HCT116 (cell line): Measurements from ENCODE around the gene MPPED1. TPM values are rescaled to one million over a fixed set of nuclear protein-coding genes. Genes with fewer than 3 reads are reported as not detected.
A peak's percentile ranks its signal among the peaks of the same experiment; 100 is the strongest.

Source experiments
- ATAC-seq: fragments of 200-7000 bp; cut with Tn5 transposase; 2 replicates; pipeline ENCODE4 v1.9.1; 2020; ENCODE audit warnings: mild to moderate bottlenecking, moderate library complexity
- BruUV-seq: library from RNA; stranded (reverse); fragments of 400-500 nt; replicated peaks from 2 replicates; lab custom pipeline; 2021; lab: Mats Ljungman, UMichigan
- CTCF ChIA-PET: fragments of 300-600 bp; sonication (Branson Sonifier 250); formaldehyde crosslinking; loops from one replicate; lab custom pipeline; 2021; ENCODE audit warnings: antibody characterized with exemption; lab: Charles Lee
- POLR2A ChIA-PET: fragments of 300-600, 350-600 bp; sonication (Branson Sonifier 250); formaldehyde crosslinking; loops from one replicate; lab custom pipeline; 2021; ENCODE audit warnings: antibody characterized with exemption; lab: Charles Lee
- RAD21 ChIA-PET, 2 experiments: fragments of 300-600 bp; sonication (Branson Sonifier 250); formaldehyde crosslinking; loops; one replicate each; lab custom pipeline; 2023; ENCODE audit warnings: low total read pairs in 2 of 2; ENCODE audit not compliant: uncharacterized antibody in 2 of 2, unreplicated experiment in 2 of 2, low non-redundant PET in 1 of 2; lab: Charles Lee
- DNase-seq: peaks from one replicate; pipeline ENCODE4 v3.0.0-alpha.2; 2010; ENCODE audit warnings: low read depth, low spot score
- H2AFZ ChIP-seq: fragments of 200-600 bp; shearing (Covaris generic), sonication (generic); 2 replicates; pipeline ENCODE4 v1.6.1; 2017; ENCODE audit warnings: low read depth, mixed run types, mixed read lengths, antibody characterized with exemption, low read length; ENCODE audit not compliant: poor library complexity, severe bottlenecking
- H3K27ac ChIP-seq: 2 replicates; pipeline ENCODE4 v1.5.1; 2012; ENCODE audit warnings: low read depth, low read length
- H3K27me3 ChIP-seq: fragments of 200-600 bp; sonication (generic); 2 replicates; pipeline ENCODE4 v1.6.1; 2016; ENCODE audit warnings: mixed run types, low read length, mixed read lengths; ENCODE audit not compliant: insufficient read depth
- H3K36me3 ChIP-seq, 2 experiments: fragments of 200-500 bp in 1 of 2; fragments of 200-600 bp in 1 of 2; sonication (Bioruptor generic) in 1 of 2; sonication (generic) in 1 of 2; 2 replicates each; pipeline versions ENCODE4 v1.5.1 to v1.6.1; 2014 to 2016; ENCODE audit warnings: low read length in 2 of 2, inconsistent platforms in 1 of 2, mixed read lengths in 1 of 2, mixed run types in 1 of 2; ENCODE audit not compliant: insufficient read depth in 2 of 2, control insufficient read depth in 1 of 2
- H3K4me1 ChIP-seq, 2 experiments: fragments of 200-600 bp in 1 of 2; sonication (generic) in 1 of 2; 2 replicates each; pipeline versions ENCODE4 v1.5.1 to v1.6.1; 2012 to 2017; ENCODE audit warnings: low read length in 2 of 2, inconsistent platforms in 1 of 2, mild to moderate bottlenecking in 1 of 2, mixed read lengths in 1 of 2, mixed run types in 1 of 2, moderate library complexity in 1 of 2; ENCODE audit not compliant: insufficient read depth in 2 of 2, control insufficient read depth in 1 of 2
- H3K4me2 ChIP-seq: fragments of 200-600 bp; sonication (generic); 2 replicates; pipeline ENCODE4 v1.6.1; 2017; ENCODE audit warnings: mixed run types, low read length, mixed read lengths
- H3K4me3 ChIP-seq, 2 experiments: fragments of 200-600 bp in 1 of 2; sonication (generic) in 1 of 2; replicated peaks in 1 of 2; 2 replicates each; pipeline ENCODE4 v1.5.1; 2011 to 2016; ENCODE audit warnings: low read length in 2 of 2, control low read depth in 1 of 2, low read depth in 1 of 2, mild to moderate bottlenecking in 1 of 2, mixed read lengths in 1 of 2, mixed run types in 1 of 2
- H3K79me2 ChIP-seq: fragments of 200-600 bp; sonication (generic); 2 replicates; pipeline ENCODE4 v1.6.1; 2017; ENCODE audit warnings: mild to moderate bottlenecking, mixed run types, low read length, moderate library complexity, mixed read lengths; ENCODE audit not compliant: insufficient read depth
- H3K9ac ChIP-seq: fragments of 200-600 bp; sonication (generic); 2 replicates; pipeline ENCODE4 v1.6.1; 2016; ENCODE audit warnings: low read length, mixed read lengths
- H3K9me2 ChIP-seq: fragments of 200-600 bp; sonication (generic), shearing (Covaris generic); 2 replicates; pipeline ENCODE4 v1.6.1; 2017; ENCODE audit warnings: mixed run types, mild to moderate bottlenecking, moderate library complexity; ENCODE audit not compliant: insufficient read depth
- H3K9me3 ChIP-seq, 2 experiments: fragments of 200-500 bp in 1 of 2; fragments of 200-600 bp in 1 of 2; sonication (Bioruptor generic) in 1 of 2; sonication (generic) in 1 of 2; 2 replicates each; pipeline ENCODE4 v1.6.1; 2014 to 2017; ENCODE audit warnings: low read length in 2 of 2, mixed read lengths in 2 of 2, inconsistent platforms in 1 of 2, low read depth in 1 of 2, mild to moderate bottlenecking in 1 of 2, mixed run types in 1 of 2, moderate library complexity in 1 of 2; ENCODE audit not compliant: control insufficient read depth in 1 of 2, insufficient read depth in 1 of 2
- H4K20me1 ChIP-seq: fragments of 200-600 bp; sonication (generic), shearing (Covaris generic); 2 replicates; pipeline ENCODE4 v1.6.1; 2017; ENCODE audit warnings: mixed run types, mild to moderate bottlenecking, moderate library complexity; ENCODE audit not compliant: insufficient read depth
- CBX3 ChIP-seq: IDR thresholded peaks from 2 replicates; pipeline ENCODE4 v1.6.1; 2012; ENCODE audit warnings: low read depth
- CEBPB ChIP-seq: IDR thresholded peaks from 2 replicates; pipeline ENCODE4 v1.6.1; 2012; ENCODE audit warnings: low read depth
- CTCF ChIP-seq, 3 experiments: fragments of 200-600 bp in 1 of 3; sonication (generic) in 1 of 3; IDR thresholded peaks in 2 of 3; conservative IDR thresholded peaks in 1 of 3; 2 replicates each; pipeline ENCODE4 v1.5.1; 2012 to 2017; ENCODE audit warnings: low read depth in 2 of 3, low read length in 2 of 3, antibody characterized with exemption in 1 of 3, borderline replicate concordance in 1 of 3, control low read depth in 1 of 3, mild to moderate bottlenecking in 1 of 3, mixed read lengths in 1 of 3, mixed run types in 1 of 3, moderate library complexity in 1 of 3; ENCODE audit not compliant: insufficient read depth in 1 of 3
- EGR1 ChIP-seq: IDR thresholded peaks from 2 replicates; pipeline ENCODE4 v1.6.1; 2012; ENCODE audit warnings: low read depth
- ELF1 ChIP-seq: IDR thresholded peaks from 2 replicates; pipeline ENCODE4 v1.6.1; 2012; ENCODE audit warnings: low read depth, borderline replicate concordance
- EZH2phosphoT487 ChIP-seq: fragments of 200-600 bp; IDR thresholded peaks from 2 replicates; pipeline ENCODE4 v1.6.1; 2018; ENCODE audit warnings: antibody characterized with exemption, borderline replicate concordance
- JUND ChIP-seq: IDR thresholded peaks from 2 replicates; pipeline ENCODE4 v1.6.1; 2012
- POLR2A ChIP-seq: IDR thresholded peaks from 2 replicates; pipeline ENCODE4 v1.7.0; 2011; ENCODE audit warnings: borderline replicate concordance; ENCODE audit not compliant: insufficient read depth, insufficient read length; ENCODE audit errors: extremely low read depth
- POLR2AphosphoS5 ChIP-seq: IDR thresholded peaks from 2 replicates; pipeline ENCODE4 v1.6.1; 2011; ENCODE audit warnings: mild to moderate bottlenecking, low read depth, low read length, moderate library complexity
- RAD21 ChIP-seq: IDR thresholded peaks from 2 replicates; pipeline ENCODE4 v1.6.1; 2012; ENCODE audit warnings: low read depth, mild to moderate bottlenecking
- SP1 ChIP-seq: IDR thresholded peaks from 2 replicates; pipeline ENCODE4 v1.6.1; 2012; ENCODE audit warnings: low read depth
- SRF ChIP-seq: IDR thresholded peaks from 2 replicates; pipeline ENCODE4 v1.6.1; 2012; ENCODE audit warnings: low read depth
- TCF7L2 ChIP-seq: IDR thresholded peaks from 2 replicates; pipeline ENCODE4 v1.7.0; 2011; ENCODE audit warnings: borderline replicate concordance, inconsistent platforms; ENCODE audit not compliant: insufficient read depth, insufficient read length; ENCODE audit errors: extremely low read depth
- YY1 ChIP-seq: IDR thresholded peaks from 2 replicates; pipeline ENCODE4 v1.6.1; 2011; ENCODE audit warnings: low read length, low read depth, moderate library complexity, mild to moderate bottlenecking; ENCODE audit not compliant: insufficient replicate concordance; ENCODE audit errors: extremely low read depth
- ZFX ChIP-seq: fragments of 450-650 bp; IDR thresholded peaks from 2 replicates; pipeline ENCODE4 v1.6.1; 2017
- ZNF274 ChIP-seq: fragments of 200-500 bp; sonication (Bioruptor generic); IDR thresholded peaks from 2 replicates; pipeline ENCODE4 v1.6.1; 2014; ENCODE audit warnings: mild to moderate bottlenecking, low read depth, low read length, inconsistent platforms
- intact Hi-C: fragments of 100-400 bp; cut with micrococcal nuclease; formaldehyde crosslinking; loops from 2 replicates; pipeline ENCODE4 v1.10.0; 2022
- total RNA-seq: library from RNA; stranded (reverse); gene quantifications from one replicate; pipeline ENCODE4 v1.2.1, GENCODE V29; 2021; ENCODE audit not compliant: unreplicated experiment
- TF ChIP-seq, protein P1 (sequence below): IDR thresholded peaks from 2 replicates; pipeline ENCODE4 v1.6.1; 2012; ENCODE audit warnings: low read depth
- TF ChIP-seq, protein P2 (sequence below): IDR thresholded peaks from 2 replicates; pipeline ENCODE4 v1.6.1; 2012
- TF ChIP-seq, protein P3 (sequence below): IDR thresholded peaks from 2 replicates; pipeline ENCODE4 v1.6.1; 2012

MPPED1 gene
- total RNA-seq, 1 experiment from 2014 or later, result not detected

DNA sequence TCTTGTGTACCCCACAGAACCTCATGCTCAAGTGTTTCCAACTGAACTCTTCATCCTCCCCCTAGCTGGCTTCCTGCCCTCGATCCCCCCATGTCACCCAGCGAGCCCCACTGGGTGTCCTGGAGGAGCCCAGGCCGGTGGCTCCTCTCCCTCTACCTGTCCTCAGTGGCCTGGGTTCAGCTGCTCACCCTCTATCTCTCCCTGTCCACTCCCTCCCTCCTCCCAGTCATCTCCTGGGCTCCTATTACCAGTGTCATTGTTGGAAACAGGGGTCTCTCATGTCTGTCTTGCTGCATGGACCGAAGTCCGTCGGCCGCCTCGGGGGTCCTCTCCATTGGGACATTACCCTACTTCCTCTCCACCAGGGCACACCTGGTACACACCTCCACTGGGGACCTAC is 12.9 kb upstream of the MPPED1 start:
- no peak for TF ChIP-seq ELF1
- TF ChIP-seq, protein P1, sequence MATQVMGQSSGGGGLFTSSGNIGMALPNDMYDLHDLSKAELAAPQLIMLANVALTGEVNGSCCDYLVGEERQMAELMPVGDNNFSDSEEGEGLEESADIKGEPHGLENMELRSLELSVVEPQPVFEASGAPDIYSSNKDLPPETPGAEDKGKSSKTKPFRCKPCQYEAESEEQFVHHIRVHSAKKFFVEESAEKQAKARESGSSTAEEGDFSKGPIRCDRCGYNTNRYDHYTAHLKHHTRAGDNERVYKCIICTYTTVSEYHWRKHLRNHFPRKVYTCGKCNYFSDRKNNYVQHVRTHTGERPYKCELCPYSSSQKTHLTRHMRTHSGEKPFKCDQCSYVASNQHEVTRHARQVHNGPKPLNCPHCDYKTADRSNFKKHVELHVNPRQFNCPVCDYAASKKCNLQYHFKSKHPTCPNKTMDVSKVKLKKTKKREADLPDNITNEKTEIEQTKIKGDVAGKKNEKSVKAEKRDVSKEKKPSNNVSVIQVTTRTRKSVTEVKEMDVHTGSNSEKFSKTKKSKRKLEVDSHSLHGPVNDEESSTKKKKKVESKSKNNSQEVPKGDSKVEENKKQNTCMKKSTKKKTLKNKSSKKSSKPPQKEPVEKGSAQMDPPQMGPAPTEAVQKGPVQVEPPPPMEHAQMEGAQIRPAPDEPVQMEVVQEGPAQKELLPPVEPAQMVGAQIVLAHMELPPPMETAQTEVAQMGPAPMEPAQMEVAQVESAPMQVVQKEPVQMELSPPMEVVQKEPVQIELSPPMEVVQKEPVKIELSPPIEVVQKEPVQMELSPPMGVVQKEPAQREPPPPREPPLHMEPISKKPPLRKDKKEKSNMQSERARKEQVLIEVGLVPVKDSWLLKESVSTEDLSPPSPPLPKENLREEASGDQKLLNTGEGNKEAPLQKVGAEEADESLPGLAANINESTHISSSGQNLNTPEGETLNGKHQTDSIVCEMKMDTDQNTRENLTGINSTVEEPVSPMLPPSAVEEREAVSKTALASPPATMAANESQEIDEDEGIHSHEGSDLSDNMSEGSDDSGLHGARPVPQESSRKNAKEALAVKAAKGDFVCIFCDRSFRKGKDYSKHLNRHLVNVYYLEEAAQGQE, result no peak
- no peak for TF ChIP-seq POLR2AphosphoS5
- TF ChIP-seq SRF, result no peak
- TF ChIP-seq CTCF (IDR thresholded peaks at IDR 0.05 in 2 of 3, conservative IDR thresholded peaks at IDR 0.05 in 1 of 3; ENCODE audit: borderline replicate concordance in 1 of 3, insufficient read depth in 1 of 3, low read depth in 2 of 3, low read length in 2 of 3), result no peak
- TF ChIP-seq EZH2phosphoT487, result no peak
- no peak for TF ChIP-seq ZNF274
- no peak for TF ChIP-seq ZFX
- no peak for TF ChIP-seq RAD21
- no peak for TF ChIP-seq JUND
- TF ChIP-seq, protein P2, sequence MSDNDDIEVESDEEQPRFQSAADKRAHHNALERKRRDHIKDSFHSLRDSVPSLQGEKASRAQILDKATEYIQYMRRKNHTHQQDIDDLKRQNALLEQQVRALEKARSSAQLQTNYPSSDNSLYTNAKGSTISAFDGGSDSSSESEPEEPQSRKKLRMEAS, result no peak
- no peak for TF ChIP-seq YY1
- no peak for TF ChIP-seq CBX3
- no peak for TF ChIP-seq POLR2A
- no peak for TF ChIP-seq CEBPB
- TF ChIP-seq TCF7L2, result no peak
- TF ChIP-seq EGR1, result no peak
- no peak for TF ChIP-seq SP1
- TF ChIP-seq, protein P3, sequence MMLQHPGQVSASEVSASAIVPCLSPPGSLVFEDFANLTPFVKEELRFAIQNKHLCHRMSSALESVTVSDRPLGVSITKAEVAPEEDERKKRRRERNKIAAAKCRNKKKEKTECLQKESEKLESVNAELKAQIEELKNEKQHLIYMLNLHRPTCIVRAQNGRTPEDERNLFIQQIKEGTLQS, result no peak
- TF ChIP-seq, all 23 proteins: peak for 0
- H3K4me1 ChIP-seq, result peaks cover 0 to 4% of the 10 kb centered on the region in 2 experiments; a peak in 1 of 4 replicates
- intact Hi-C loops, result no loop called here
- CTCF ChIA-PET, result no interaction called here
- H3K9ac ChIP-seq, result no peak overlapping the region
- BruUV-seq, result no TSS peak
- no peak overlapping the region for H3K4me3 ChIP-seq
- peak overlapping the region; percentile 3; the same call in 1 of the 2 replicates for H3K4me2 ChIP-seq
- no peaks in the 10 kb centered on the region for H3K36me3 ChIP-seq
- no peak for DNase-seq
- H3K27ac ChIP-seq, result no peak overlapping the region
- H3K79me2 ChIP-seq, result no peaks in the 10 kb centered on the region
- POLR2A ChIA-PET, result no interaction called here
- no peaks in the 10 kb centered on the region for H4K20me1 ChIP-seq
- H2AFZ ChIP-seq, result no peak overlapping the region
- no peaks in the 10 kb centered on the region for H3K9me2 ChIP-seq
- no peaks in the 10 kb centered on the region for H3K27me3 ChIP-seq
- RAD21 ChIA-PET, result no interaction called here
- no peaks in the 10 kb centered on the region for H3K9me3 ChIP-seq
- 0 out of 2 replicates have a peak, but pooled peaks have one; percentile 14 for ATAC-seq
